K562 (cell line): ENCODE data around the gene MYO1D. TPM values are rescaled to one million over a fixed set of nuclear protein-coding genes. Genes with fewer than 3 reads are reported as not detected.
A peak's percentile ranks its signal among the peaks of the same experiment; 100 is the strongest.

Experiments used
- CBX5 ChIP-seq: IDR thresholded peaks from 2 replicates; pipeline ENCODE4 v1.6.1; 2014; ENCODE audit warnings: low read depth, borderline replicate concordance
- DLX4 ChIP-seq: fragments of 250-450 bp; sonication (Bioruptor Pico); IDR thresholded peaks from 2 replicates; pipeline ENCODE4 v1.6.1; 2021; ENCODE audit warnings: mild to moderate bottlenecking
- E2F1 ChIP-seq: sonication (generic); formaldehyde crosslinking; IDR thresholded peaks from 2 replicates; pipeline ENCODE4 v1.8.1; 2023; ENCODE audit warnings: mild to moderate bottlenecking, missing genetic modification reagents, moderate library complexity
- HMG20B ChIP-seq: fragments of 250-450 bp; sonication (Bioruptor Pico); IDR thresholded peaks from 2 replicates; pipeline ENCODE4 v1.5.0; 2021; ENCODE audit warnings: mild to moderate bottlenecking
- MTA1 ChIP-seq: fragments of 450-650 bp; IDR thresholded peaks from 2 replicates; pipeline ENCODE4 v1.6.1; 2017; ENCODE audit warnings: borderline replicate concordance
- MYC ChIP-seq, 2 experiments: fragments of 250-450 bp in 1 of 2; sonication (Bioruptor Pico) in 1 of 2; IDR thresholded peaks; 2 replicates each; pipeline versions ENCODE4 v1.5.1 to v1.6.1; 2012 to 2021; ENCODE audit warnings: low read depth in 2 of 2, borderline replicate concordance in 1 of 2, improper control_type of control experiment in 1 of 2, low read length in 1 of 2, mild to moderate bottlenecking in 1 of 2, moderate library complexity in 1 of 2
- SAP30 ChIP-seq: fragments of 200-600 bp; sonication (generic); IDR thresholded peaks from 2 replicates; pipeline ENCODE4 v1.6.1; 2012; ENCODE audit warnings: borderline replicate concordance, low read depth, mild to moderate bottlenecking, moderate library complexity, low read length, control low read depth, inconsistent platforms; ENCODE audit not compliant: insufficient read depth, poor library complexity, severe bottlenecking
- SREBF1 ChIP-seq: fragments of 150-350 bp; IDR thresholded peaks from 2 replicates; pipeline ENCODE4 v1.6.1; 2014; ENCODE audit warnings: antibody characterized with exemption, low read depth, low read length, borderline replicate concordance
- SREBF2 ChIP-seq: sonication (generic); formaldehyde crosslinking; IDR thresholded peaks from 2 replicates; pipeline ENCODE4 v1.4.0; 2020; ENCODE audit warnings: mild to moderate bottlenecking, missing genetic modification reagents
- SRF ChIP-seq, 2 experiments: fragments of 250-450, 450-650 bp in 1 of 2; sonication (Bioruptor Pico) in 1 of 2; sonication (generic) in 1 of 2; formaldehyde crosslinking; IDR thresholded peaks; 2 replicates each; pipeline versions ENCODE4 v1.5.0 to v1.5.1; 2020 to 2022; ENCODE audit warnings: mild to moderate bottlenecking in 1 of 2, missing genetic modification reagents in 1 of 2
- YBX1 ChIP-seq: fragments of 450-650 bp; IDR thresholded peaks from 2 replicates; pipeline ENCODE4 v1.7.1; 2016; ENCODE audit warnings: mild to moderate bottlenecking
- ZBTB1 ChIP-seq: sonication (generic); formaldehyde crosslinking; IDR thresholded peaks from 2 replicates; pipeline ENCODE4 v1.8.1; 2023; ENCODE audit warnings: missing genetic modification reagents, low read depth, mild to moderate bottlenecking, borderline replicate concordance
- ZBTB12 ChIP-seq: fragments of 250-450 bp; sonication (Bioruptor Pico); IDR thresholded peaks from 2 replicates; pipeline ENCODE4 v1.4.0; 2020
- ZNF217 ChIP-seq: sonication (generic); formaldehyde crosslinking; IDR thresholded peaks from 2 replicates; pipeline ENCODE4 v1.8.0; 2022; ENCODE audit warnings: mild to moderate bottlenecking, missing genetic modification reagents
- ZNF354B ChIP-seq: fragments of 250-450 bp; sonication (Bioruptor Pico); IDR thresholded peaks from 2 replicates; pipeline ENCODE4 v1.4.0; 2020
- ZNF639 ChIP-seq, 2 experiments: fragments of 200-800 bp in 1 of 2; sonication (Bioruptor generic) in 1 of 2; sonication (generic) in 1 of 2; formaldehyde crosslinking in 1 of 2; IDR thresholded peaks in 1 of 2; conservative IDR thresholded peaks in 1 of 2; 2 replicates each; pipeline versions ENCODE4 v1.5.0 to v1.6.1; 2016 to 2020; ENCODE audit warnings: missing compliant biosample characterization in 1 of 2, missing genetic modification characterization in 1 of 2, missing genetic modification reagents in 1 of 2
- polyA plus RNA-seq, 8 experiments: library from polyadenylated mRNA; depleted of rRNA in 4 of 8; stranded (reverse) in 5 of 8; unstranded in 3 of 8; fragments of >200 nt; fragmentation: Nextera tagmentation in 2 of 8; fragmentation: Illumina TruSeq in 1 of 8; extraction: Ambion mirVana in 2 of 8; extraction: Trizol in 1 of 8; gene quantifications; 2 replicates each; pipeline versions ENCODE4 v1.2.1 to v1.2.3, GENCODE V29; 2011 to 2014; ENCODE audit warnings: inconsistent platforms in 1 of 8, missing spikeins in 1 of 8
- total RNA-seq, 7 experiments: library from RNA; depleted of rRNA in 6 of 7; stranded (reverse); fragments of >200 nt in 6 of 7; fragmentation: Illumina TruSeq in 2 of 7; extraction: Trizol in 2 of 7; gene quantifications; 2 replicates each; pipeline versions ENCODE4 v1.2.1 to v1.2.3, GENCODE V29; 2011 to 2021; ENCODE audit warnings: low replicate concordance in 1 of 7
- TF ChIP-seq, protein P1 (sequence below): fragments of 250-450 bp; sonication (Bioruptor Pico); IDR thresholded peaks from 2 replicates; pipeline ENCODE4 v1.5.0; 2020; ENCODE audit warnings: mild to moderate bottlenecking

Gene MYO1D
- total and polyA plus RNA-seq, 9 of the 15 experiments (the other 6 are each of a cell fraction or from before 2014, with no cell fraction given): 2.1 to 71.2 (median 45.4) TPM

- TF ChIP-seq, protein P1, sequence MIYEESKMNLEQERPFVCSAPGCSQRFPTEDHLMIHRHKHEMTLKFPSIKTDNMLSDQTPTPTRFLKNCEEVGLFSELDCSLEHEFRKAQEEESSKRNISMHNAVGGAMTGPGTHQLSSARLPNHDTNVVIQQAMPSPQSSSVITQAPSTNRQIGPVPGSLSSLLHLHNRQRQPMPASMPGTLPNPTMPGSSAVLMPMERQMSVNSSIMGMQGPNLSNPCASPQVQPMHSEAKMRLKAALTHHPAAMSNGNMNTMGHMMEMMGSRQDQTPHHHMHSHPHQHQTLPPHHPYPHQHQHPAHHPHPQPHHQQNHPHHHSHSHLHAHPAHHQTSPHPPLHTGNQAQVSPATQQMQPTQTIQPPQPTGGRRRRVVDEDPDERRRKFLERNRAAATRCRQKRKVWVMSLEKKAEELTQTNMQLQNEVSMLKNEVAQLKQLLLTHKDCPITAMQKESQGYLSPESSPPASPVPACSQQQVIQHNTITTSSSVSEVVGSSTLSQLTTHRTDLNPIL (CRISPR knock-in tag): no peak
- no peak for TF ChIP-seq MYC (IDR thresholded peaks at IDR 0.05; ENCODE audit: low read depth, low read length)
- TF ChIP-seq MYC (CRISPR knock-in tag; IDR thresholded peaks at IDR 0.05; ENCODE audit: borderline replicate concordance, low read depth): no peak
- peak in 1 of 2 experiments; percentile 73; a peak in 2 of 4 replicates for TF ChIP-seq ZNF639 (CRISPR knock-in tag; conservative IDR thresholded peaks at IDR 0.05 in 1 of 2, IDR thresholded peaks at IDR 0.05 in 1 of 2)
- no peak for TF ChIP-seq HMG20B (CRISPR knock-in tag)
- TF ChIP-seq E2F1 (CRISPR knock-in tag): no peak
- TF ChIP-seq SRF (CRISPR knock-in tag; IDR thresholded peaks at IDR 0.05): no peak
- no peak for TF ChIP-seq YBX1
- TF ChIP-seq SREBF1: no peak
- no peak for TF ChIP-seq ZNF217 (CRISPR knock-in tag)
- TF ChIP-seq ZBTB1 (CRISPR knock-in tag): peak; percentile 31; the same call in 1 of the 2 replicates
- no peak for TF ChIP-seq CBX5
- TF ChIP-seq MTA1: no peak
- no peak for TF ChIP-seq ZNF354B (CRISPR knock-in tag)
- no peak for TF ChIP-seq SAP30
- no peak for TF ChIP-seq SREBF2 (CRISPR knock-in tag)
- TF ChIP-seq DLX4: no peak
- TF ChIP-seq ZBTB12: no peak
Measured at GRCh38 chr17:32486701-32487472, 390.0 kb downstream of the MYO1D start, which contains the start of gene CDK5R1 (continued).
